Ishikawa (cell line): ENCODE results near the gene SKI.

Source experiments
- CEBPB ChIP-seq: IDR thresholded peaks from 2 replicates; pipeline ENCODE4 v1.6.1; 2012
- CREB1 ChIP-seq: IDR thresholded peaks from 2 replicates; pipeline ENCODE4 v1.6.1; 2012; ENCODE audit warnings: low read depth
- EGR1 ChIP-seq: IDR thresholded peaks from 2 replicates; pipeline ENCODE4 v1.6.1; 2012
- EP300 ChIP-seq: IDR thresholded peaks from 2 replicates; pipeline ENCODE4 v1.6.1; 2012; ENCODE audit warnings: borderline replicate concordance
- FOXM1 ChIP-seq: IDR thresholded peaks from 2 replicates; pipeline ENCODE4 v1.6.1; 2012; ENCODE audit warnings: low read depth, borderline replicate concordance
- NFIC ChIP-seq: IDR thresholded peaks from 2 replicates; pipeline ENCODE4 v1.6.1; 2012
- RAD21 ChIP-seq: IDR thresholded peaks from 2 replicates; pipeline ENCODE4 v1.6.1; 2012; ENCODE audit warnings: low read depth
- TAF1 ChIP-seq: IDR thresholded peaks from 2 replicates; pipeline ENCODE4 v1.6.1; 2012; ENCODE audit warnings: low read depth, mild to moderate bottlenecking
- TCF12 ChIP-seq: IDR thresholded peaks from 2 replicates; pipeline ENCODE4 v1.6.1; 2012; ENCODE audit warnings: low read depth
- TEAD4 ChIP-seq: IDR thresholded peaks from 2 replicates; pipeline ENCODE4 v1.6.1; 2012
- YY1 ChIP-seq: IDR thresholded peaks from 2 replicates; pipeline ENCODE4 v1.6.1; 2012; ENCODE audit warnings: low read depth
- ZBTB7A ChIP-seq: IDR thresholded peaks from 2 replicates; pipeline ENCODE4 v1.6.1; 2012; ENCODE audit warnings: low read depth
- TF ChIP-seq, protein P1 (sequence below): IDR thresholded peaks from 2 replicates; pipeline ENCODE4 v1.6.1; 2012
- TF ChIP-seq, protein P2 (sequence below): IDR thresholded peaks from 2 replicates; pipeline ENCODE4 v1.6.1; 2012; ENCODE audit warnings: low read depth, mild to moderate bottlenecking
- TF ChIP-seq, protein P3 (sequence below): IDR thresholded peaks from 2 replicates; pipeline ENCODE4 v1.6.1; 2012

Gene SKI

DNA sequence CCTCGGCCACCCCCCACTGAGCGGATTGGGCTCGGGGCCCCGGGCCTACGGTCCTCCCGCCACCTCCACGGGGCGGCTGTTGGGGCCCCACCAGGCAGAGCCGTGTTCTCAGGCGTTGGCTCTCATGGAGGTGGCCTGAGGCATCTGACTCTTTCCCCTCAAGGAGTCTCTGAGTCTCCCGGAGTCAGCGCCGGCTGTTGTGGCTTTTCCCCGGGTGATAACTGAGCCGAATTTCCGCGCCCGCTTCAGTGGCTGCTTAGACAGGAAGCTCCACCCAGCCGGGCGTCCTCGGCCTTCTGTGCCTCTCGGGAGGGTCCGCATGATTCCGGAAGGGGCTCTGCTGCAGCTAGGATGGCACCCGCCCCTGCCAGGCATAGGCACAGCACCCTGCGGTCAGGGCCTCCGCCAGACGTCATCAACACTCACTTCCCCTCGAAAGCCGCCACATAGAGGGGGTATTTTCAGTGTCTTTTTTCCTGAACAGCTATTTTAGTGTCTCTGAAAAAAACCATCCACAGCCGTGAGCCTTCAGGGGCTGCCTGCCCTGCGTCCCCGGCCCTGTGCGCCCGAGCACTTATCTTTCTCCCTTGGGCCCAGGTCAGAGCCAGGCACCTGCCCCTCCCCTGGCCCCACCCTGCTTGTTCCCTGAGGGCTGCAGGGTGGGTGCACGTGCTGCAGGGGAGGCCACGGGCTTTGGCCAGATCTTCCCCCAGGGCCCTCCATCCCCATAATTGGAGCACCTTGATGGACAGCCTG, 72.9 kb downstream of the SKI start:
- TF ChIP-seq CEBPB (no peak), EP300 (no peak), NFIC (no peak), TEAD4 (no peak), FOXM1 (no peak), ZBTB7A (no peak), TCF12 (no peak), EGR1 (no peak), RAD21 (no peak), TAF1 (no peak), CREB1 (no peak), YY1 (no peak)
- TF ChIP-seq, protein P1, sequence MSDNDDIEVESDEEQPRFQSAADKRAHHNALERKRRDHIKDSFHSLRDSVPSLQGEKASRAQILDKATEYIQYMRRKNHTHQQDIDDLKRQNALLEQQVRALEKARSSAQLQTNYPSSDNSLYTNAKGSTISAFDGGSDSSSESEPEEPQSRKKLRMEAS, result no peak
- TF ChIP-seq, protein P2, sequence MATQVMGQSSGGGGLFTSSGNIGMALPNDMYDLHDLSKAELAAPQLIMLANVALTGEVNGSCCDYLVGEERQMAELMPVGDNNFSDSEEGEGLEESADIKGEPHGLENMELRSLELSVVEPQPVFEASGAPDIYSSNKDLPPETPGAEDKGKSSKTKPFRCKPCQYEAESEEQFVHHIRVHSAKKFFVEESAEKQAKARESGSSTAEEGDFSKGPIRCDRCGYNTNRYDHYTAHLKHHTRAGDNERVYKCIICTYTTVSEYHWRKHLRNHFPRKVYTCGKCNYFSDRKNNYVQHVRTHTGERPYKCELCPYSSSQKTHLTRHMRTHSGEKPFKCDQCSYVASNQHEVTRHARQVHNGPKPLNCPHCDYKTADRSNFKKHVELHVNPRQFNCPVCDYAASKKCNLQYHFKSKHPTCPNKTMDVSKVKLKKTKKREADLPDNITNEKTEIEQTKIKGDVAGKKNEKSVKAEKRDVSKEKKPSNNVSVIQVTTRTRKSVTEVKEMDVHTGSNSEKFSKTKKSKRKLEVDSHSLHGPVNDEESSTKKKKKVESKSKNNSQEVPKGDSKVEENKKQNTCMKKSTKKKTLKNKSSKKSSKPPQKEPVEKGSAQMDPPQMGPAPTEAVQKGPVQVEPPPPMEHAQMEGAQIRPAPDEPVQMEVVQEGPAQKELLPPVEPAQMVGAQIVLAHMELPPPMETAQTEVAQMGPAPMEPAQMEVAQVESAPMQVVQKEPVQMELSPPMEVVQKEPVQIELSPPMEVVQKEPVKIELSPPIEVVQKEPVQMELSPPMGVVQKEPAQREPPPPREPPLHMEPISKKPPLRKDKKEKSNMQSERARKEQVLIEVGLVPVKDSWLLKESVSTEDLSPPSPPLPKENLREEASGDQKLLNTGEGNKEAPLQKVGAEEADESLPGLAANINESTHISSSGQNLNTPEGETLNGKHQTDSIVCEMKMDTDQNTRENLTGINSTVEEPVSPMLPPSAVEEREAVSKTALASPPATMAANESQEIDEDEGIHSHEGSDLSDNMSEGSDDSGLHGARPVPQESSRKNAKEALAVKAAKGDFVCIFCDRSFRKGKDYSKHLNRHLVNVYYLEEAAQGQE, result no peak
- TF ChIP-seq, protein P3, sequence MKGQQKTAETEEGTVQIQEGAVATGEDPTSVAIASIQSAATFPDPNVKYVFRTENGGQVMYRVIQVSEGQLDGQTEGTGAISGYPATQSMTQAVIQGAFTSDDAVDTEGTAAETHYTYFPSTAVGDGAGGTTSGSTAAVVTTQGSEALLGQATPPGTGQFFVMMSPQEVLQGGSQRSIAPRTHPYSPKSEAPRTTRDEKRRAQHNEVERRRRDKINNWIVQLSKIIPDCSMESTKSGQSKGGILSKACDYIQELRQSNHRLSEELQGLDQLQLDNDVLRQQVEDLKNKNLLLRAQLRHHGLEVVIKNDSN, result no peak

DNA sequence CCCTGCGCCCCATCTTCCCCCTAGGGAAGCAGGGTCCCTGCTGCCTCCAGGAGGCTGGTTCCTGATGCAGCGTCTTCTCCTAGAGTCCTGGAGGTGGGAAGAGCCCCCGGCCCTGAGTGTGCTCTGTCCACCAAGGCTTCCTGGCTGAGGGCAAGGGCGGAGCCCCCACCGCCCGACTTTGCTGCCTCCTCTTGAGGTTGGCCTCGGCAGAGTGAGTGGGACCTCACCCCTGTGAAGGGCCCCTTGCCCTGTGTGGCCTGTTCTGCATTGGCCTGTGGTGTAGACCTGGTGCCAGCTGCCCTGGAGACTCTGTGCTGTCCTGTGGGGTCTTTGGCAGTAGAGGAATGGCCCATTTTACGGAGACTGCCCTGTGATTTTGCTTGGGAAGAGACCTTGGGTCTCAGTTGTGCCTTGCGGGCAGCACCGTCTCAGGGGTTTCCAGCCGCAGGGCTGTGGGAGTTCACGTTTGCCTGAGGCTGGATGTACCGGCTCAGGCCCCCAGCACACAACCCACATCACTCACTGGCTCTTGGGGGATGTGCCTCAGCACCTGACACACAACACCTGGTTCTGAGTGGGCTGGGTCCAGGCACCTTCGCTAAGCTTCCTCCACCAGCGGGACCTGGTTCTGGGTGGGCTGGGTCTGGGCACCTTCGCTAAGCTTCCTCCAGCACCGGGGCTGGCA, 73.6 kb downstream of the SKI start:
- TF ChIP-seq, protein P1, result no peak
- no peak for TF ChIP-seq EP300
- TF ChIP-seq, protein P2, result no peak
- TF ChIP-seq FOXM1, result no peak
- TF ChIP-seq RAD21, result no peak
- no peak for TF ChIP-seq ZBTB7A
- no peak for TF ChIP-seq CREB1
- no peak for TF ChIP-seq YY1
- TF ChIP-seq NFIC, result no peak
- TF ChIP-seq TCF12, result no peak
- no peak for TF ChIP-seq EGR1

DNA sequence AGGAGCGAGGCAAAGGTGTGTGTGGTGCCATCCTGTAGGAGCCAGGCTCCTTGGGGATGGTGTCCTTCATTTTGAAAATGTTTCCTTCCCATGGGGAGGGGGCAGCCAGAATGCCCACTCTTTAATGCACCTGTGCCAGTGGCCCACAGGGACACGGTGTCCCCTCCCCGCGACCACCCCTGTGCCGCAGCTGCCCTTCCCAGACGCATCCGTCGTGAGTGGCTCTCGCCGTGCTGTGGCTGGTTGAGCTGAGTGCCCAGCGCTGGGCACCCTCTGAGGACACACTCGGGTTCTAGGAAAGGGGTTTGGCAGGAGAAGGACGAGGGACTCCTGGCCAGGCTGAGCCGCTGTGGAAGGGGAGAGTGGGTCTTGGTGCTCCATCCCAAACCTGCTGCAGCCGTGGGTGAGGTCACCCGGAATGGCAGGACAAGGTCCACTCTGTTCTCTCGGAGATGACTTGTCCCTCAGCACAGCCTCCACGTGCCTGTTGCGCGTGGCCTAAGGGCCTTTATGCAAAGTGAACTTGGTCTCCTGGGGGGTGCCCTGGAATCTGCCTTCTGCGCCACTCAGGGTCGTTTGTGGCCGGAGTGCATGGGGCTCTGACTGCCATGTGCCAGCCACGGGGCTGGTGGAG, 74.3 kb downstream of the SKI start:
- TF ChIP-seq, protein P1, result no peak
- TF ChIP-seq, protein P3, result no peak
- TF ChIP-seq CEBPB (no peak), YY1 (no peak), TAF1 (no peak), FOXM1 (no peak), ZBTB7A (no peak), EGR1 (no peak), CREB1 (no peak), NFIC (no peak), RAD21 (no peak), TCF12 (no peak), TEAD4 (no peak)
- TF ChIP-seq, protein P2, result no peak
